Measurements from ENCODE around the gene PPP6R2.
"Not testable (repeated sequence)": the region's sequence is repeated elsewhere in the genome, so short reads cannot be mapped to it uniquely, and the experiment has no call there.

The PPP6R2 gene

GRCh38 chr22:50341977-50342650, 1.0 kb upstream of the PPP6R2 start:
- no peak for FAIRE-seq
- DNase-seq (ENCODE audit: low spot score): peak; percentile 63

GRCh38 chr22:50343541-50343935, 411 bp downstream of the PPP6R2 start:
- FAIRE-seq: no peak
- DNase-seq (ENCODE audit: low spot score): no peak

- FAIRE-seq: no peak
Observed at GRCh38 chr22:50346470-50346869, 3.3 kb downstream of the PPP6R2 start.

GRCh38 chr22:50347157-50347556, 4.0 kb downstream of the PPP6R2 start:
- DNase-seq (ENCODE audit: low spot score): no peak
- FAIRE-seq: no peak

More at GRCh38 chr22:50346470-50346869, 3.3 kb downstream of the PPP6R2 start:
- DNase-seq (ENCODE audit: low spot score): no peak

GRCh38 chr22:50348058-50348457, 4.9 kb downstream of the PPP6R2 start:
- FAIRE-seq: no peak
- no peak for DNase-seq (ENCODE audit: low spot score)

- no peak for DNase-seq (ENCODE audit: low spot score)
- FAIRE-seq: no peak
Observed at GRCh38 chr22:50356186-50356585, 13.1 kb downstream of the PPP6R2 start.

- no peak for DNase-seq (ENCODE audit: low spot score)
- no peak for FAIRE-seq
Observed at GRCh38 chr22:50357222-50357621, 14.1 kb downstream of the PPP6R2 start.

GRCh38 chr22:50357756-50358155, 14.6 kb downstream of the PPP6R2 start:
- no peak for FAIRE-seq

GRCh38 chr22:50360578-50360977, 17.5 kb downstream of the PPP6R2 start:
- FAIRE-seq: no peak
- DNase-seq (ENCODE audit: low spot score): no peak

More at GRCh38 chr22:50357756-50358155, 14.6 kb downstream of the PPP6R2 start:
- DNase-seq (ENCODE audit: low spot score): no peak

- FAIRE-seq: no peak
- DNase-seq (ENCODE audit: low spot score): no peak
Observed at GRCh38 chr22:50361222-50361621, 18.1 kb downstream of the PPP6R2 start.

GRCh38 chr22:50361688-50362087, 18.6 kb downstream of the PPP6R2 start:
- DNase-seq (ENCODE audit: low spot score) (no peak), FAIRE-seq (no peak)

GRCh38 chr22:50363166-50363802, 20.2 kb downstream of the PPP6R2 start:
- DNase-seq (ENCODE audit: low spot score): no peak
- FAIRE-seq: no peak

GRCh38 chr22:50363803-50364194, 20.7 kb downstream of the PPP6R2 start:
- FAIRE-seq: not testable (repeated sequence)

GRCh38 chr22:50367778-50368500, 24.8 kb downstream of the PPP6R2 start:
- FAIRE-seq (no peak), DNase-seq (ENCODE audit: low spot score) (no peak)

More at GRCh38 chr22:50363803-50364194, 20.7 kb downstream of the PPP6R2 start:
- not testable (repeated sequence) for DNase-seq (ENCODE audit: low spot score)

GRCh38 chr22:50371101-50371648, 28.0 kb downstream of the PPP6R2 start:
- FAIRE-seq: no peak
- DNase-seq (ENCODE audit: low spot score): no peak

- DNase-seq (ENCODE audit: low spot score) (no peak), FAIRE-seq (no peak)
Observed at GRCh38 chr22:50376085-50376651, 33.0 kb downstream of the PPP6R2 start.

GRCh38 chr22:50381021-50381555, 38.0 kb downstream of the PPP6R2 start:
- FAIRE-seq; DNase-seq (ENCODE audit: low spot score): not testable (repeated sequence)

GRCh38 chr22:50396751-50397370, 53.7 kb downstream of the PPP6R2 start:
- no peak for FAIRE-seq

GRCh38 chr22:50397371-50398060, 54.4 kb downstream of the PPP6R2 start:
- FAIRE-seq; DNase-seq (ENCODE audit: low spot score): not testable (repeated sequence)

More at GRCh38 chr22:50396751-50397370, 53.7 kb downstream of the PPP6R2 start:
- DNase-seq (ENCODE audit: low spot score): no peak
